ENCODE data around the gene ST3GAL2. TPM values are rescaled to one million over a fixed set of nuclear protein-coding genes. Genes with fewer than 3 reads are reported as not detected.

Gene ST3GAL2
- total and polyA plus RNA-seq, 9 of the 15 experiments (the other 6 are each of a cell fraction or from before 2014, with no cell fraction given): 1.5 to 108 (median 34.3) TPM

DNA sequence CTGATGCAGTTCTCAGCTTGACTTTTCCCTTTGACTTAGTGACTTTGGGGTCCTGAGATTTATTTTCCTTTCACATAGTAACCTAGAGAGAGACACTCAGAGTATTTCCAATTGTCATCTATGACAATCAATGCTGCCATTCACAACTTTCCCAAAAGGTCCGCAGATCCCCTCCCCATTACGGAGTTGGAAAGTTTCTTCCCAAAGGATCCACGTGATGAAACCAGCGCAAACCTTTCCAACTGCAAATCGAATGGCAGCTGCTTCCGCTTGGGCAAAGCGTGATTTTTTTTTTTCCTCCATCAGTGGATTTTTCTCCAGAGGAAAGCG lies 15.0 kb upstream of the ST3GAL2 start (continued):
- TF ChIP-seq, protein P1, sequence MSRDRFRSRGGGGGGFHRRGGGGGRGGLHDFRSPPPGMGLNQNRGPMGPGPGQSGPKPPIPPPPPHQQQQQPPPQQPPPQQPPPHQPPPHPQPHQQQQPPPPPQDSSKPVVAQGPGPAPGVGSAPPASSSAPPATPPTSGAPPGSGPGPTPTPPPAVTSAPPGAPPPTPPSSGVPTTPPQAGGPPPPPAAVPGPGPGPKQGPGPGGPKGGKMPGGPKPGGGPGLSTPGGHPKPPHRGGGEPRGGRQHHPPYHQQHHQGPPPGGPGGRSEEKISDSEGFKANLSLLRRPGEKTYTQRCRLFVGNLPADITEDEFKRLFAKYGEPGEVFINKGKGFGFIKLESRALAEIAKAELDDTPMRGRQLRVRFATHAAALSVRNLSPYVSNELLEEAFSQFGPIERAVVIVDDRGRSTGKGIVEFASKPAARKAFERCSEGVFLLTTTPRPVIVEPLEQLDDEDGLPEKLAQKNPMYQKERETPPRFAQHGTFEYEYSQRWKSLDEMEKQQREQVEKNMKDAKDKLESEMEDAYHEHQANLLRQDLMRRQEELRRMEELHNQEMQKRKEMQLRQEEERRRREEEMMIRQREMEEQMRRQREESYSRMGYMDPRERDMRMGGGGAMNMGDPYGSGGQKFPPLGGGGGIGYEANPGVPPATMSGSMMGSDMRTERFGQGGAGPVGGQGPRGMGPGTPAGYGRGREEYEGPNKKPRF (IDR thresholded peaks at IDR 0.05; ENCODE audit: low read depth, low read length): no peak
- TF ChIP-seq, protein P2, sequence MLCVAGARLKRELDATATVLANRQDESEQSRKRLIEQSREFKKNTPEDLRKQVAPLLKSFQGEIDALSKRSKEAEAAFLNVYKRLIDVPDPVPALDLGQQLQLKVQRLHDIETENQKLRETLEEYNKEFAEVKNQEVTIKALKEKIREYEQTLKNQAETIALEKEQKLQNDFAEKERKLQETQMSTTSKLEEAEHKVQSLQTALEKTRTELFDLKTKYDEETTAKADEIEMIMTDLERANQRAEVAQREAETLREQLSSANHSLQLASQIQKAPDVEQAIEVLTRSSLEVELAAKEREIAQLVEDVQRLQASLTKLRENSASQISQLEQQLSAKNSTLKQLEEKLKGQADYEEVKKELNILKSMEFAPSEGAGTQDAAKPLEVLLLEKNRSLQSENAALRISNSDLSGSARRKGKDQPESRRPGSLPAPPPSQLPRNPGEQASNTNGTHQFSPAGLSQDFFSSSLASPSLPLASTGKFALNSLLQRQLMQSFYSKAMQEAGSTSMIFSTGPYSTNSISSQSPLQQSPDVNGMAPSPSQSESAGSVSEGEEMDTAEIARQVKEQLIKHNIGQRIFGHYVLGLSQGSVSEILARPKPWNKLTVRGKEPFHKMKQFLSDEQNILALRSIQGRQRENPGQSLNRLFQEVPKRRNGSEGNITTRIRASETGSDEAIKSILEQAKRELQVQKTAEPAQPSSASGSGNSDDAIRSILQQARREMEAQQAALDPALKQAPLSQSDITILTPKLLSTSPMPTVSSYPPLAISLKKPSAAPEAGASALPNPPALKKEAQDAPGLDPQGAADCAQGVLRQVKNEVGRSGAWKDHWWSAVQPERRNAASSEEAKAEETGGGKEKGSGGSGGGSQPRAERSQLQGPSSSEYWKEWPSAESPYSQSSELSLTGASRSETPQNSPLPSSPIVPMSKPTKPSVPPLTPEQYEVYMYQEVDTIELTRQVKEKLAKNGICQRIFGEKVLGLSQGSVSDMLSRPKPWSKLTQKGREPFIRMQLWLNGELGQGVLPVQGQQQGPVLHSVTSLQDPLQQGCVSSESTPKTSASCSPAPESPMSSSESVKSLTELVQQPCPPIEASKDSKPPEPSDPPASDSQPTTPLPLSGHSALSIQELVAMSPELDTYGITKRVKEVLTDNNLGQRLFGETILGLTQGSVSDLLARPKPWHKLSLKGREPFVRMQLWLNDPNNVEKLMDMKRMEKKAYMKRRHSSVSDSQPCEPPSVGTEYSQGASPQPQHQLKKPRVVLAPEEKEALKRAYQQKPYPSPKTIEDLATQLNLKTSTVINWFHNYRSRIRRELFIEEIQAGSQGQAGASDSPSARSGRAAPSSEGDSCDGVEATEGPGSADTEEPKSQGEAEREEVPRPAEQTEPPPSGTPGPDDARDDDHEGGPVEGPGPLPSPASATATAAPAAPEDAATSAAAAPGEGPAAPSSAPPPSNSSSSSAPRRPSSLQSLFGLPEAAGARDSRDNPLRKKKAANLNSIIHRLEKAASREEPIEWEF (CRISPR knock-in tag; IDR thresholded peaks at IDR 0.05): no peak
- TF ChIP-seq, protein P3, sequence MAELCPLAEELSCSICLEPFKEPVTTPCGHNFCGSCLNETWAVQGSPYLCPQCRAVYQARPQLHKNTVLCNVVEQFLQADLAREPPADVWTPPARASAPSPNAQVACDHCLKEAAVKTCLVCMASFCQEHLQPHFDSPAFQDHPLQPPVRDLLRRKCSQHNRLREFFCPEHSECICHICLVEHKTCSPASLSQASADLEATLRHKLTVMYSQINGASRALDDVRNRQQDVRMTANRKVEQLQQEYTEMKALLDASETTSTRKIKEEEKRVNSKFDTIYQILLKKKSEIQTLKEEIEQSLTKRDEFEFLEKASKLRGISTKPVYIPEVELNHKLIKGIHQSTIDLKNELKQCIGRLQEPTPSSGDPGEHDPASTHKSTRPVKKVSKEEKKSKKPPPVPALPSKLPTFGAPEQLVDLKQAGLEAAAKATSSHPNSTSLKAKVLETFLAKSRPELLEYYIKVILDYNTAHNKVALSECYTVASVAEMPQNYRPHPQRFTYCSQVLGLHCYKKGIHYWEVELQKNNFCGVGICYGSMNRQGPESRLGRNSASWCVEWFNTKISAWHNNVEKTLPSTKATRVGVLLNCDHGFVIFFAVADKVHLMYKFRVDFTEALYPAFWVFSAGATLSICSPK (IDR thresholded peaks at IDR 0.05; ENCODE audit: borderline replicate concordance): no peak
- no peak for TF ChIP-seq ZNF586 (CRISPR knock-in tag; conservative IDR thresholded peaks at IDR 0.05)
- no peak for TF ChIP-seq NELFE (IDR thresholded peaks at IDR 0.05; ENCODE audit: insufficient read depth, insufficient read length)
- no peak; the same call in 1 of the 2 replicates for TF ChIP-seq NBN (IDR thresholded peaks at IDR 0.05; ENCODE audit: low read depth)
- TF ChIP-seq ELF1 (tag; IDR thresholded peaks at IDR 0.05): 0 out of 2 replicates have a peak, but pooled peaks have one; percentile 38

Data from K562 (cell line).